Cerebellar cortex (tissue), 1 donor: ENCODE measurements around the gene PRSS56.

ENCODE experiments used
- DNase-seq: peaks from one replicate; pipeline ENCODE4 v3.0.0-alpha.2; 2015; ENCODE audit warnings: low spot score

Gene PRSS56

DNA sequence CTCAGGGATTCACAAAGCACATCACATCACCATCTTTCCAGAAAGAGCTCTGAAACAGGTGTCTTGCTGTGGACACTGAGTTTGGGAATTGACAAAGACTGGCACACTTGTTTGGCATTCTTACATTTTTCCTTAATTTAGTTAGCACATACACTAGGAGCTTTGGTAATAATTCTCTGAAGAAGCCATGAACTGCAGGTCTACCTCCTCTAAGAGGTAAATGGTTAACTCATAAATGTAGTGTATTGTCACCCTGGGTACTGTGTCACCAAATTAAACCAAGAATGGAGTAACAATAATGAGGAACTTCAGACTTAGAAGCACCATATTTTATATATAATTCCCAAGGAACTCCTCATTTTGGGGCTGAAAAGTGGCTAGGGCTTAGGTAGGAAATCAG lies 52.9 kb downstream of the PRSS56 start:
- DNase-seq, result no peak

GRCh38 chr2:232573771-232574435 lies 53.7 kb downstream of the PRSS56 start:
- DNase-seq, result no peak

GRCh38 chr2:232574674-232575403 lies 54.7 kb downstream of the PRSS56 start:
- no peak for DNase-seq
